Breast epithelium (tissue), 3 donors: ENCODE measurements around the gene KCNH2.

Experiments used
- POLR2A ChIP-seq: fragments of 450-650 bp; IDR thresholded peaks from one replicate; pipeline ENCODE4 v1.6.1; 2016; ENCODE audit warnings: antibody characterized with exemption, mild to moderate bottlenecking, moderate library complexity
- POLR2AphosphoS5 ChIP-seq, 3 donors: sonication (generic); formaldehyde crosslinking; IDR thresholded peaks; one replicate each; pipeline ENCODE4 v1.6.1; 2017; ENCODE audit warnings: antibody characterized with exemption in 3 of 3
- TF ChIP-seq, protein P1 (sequence below), 3 donors: fragments of 450-650 bp; IDR thresholded peaks; one replicate each; pipeline ENCODE4 v1.5.1; 2016 to 2017; ENCODE audit warnings: antibody characterized with exemption in 3 of 3, mild to moderate bottlenecking in 3 of 3, moderate library complexity in 3 of 3

GRCh38 chr7:150931199-150931869 is 46.8 kb downstream of the KCNH2 start:
- TF ChIP-seq POLR2A, result no peak
- TF ChIP-seq, protein P1, sequence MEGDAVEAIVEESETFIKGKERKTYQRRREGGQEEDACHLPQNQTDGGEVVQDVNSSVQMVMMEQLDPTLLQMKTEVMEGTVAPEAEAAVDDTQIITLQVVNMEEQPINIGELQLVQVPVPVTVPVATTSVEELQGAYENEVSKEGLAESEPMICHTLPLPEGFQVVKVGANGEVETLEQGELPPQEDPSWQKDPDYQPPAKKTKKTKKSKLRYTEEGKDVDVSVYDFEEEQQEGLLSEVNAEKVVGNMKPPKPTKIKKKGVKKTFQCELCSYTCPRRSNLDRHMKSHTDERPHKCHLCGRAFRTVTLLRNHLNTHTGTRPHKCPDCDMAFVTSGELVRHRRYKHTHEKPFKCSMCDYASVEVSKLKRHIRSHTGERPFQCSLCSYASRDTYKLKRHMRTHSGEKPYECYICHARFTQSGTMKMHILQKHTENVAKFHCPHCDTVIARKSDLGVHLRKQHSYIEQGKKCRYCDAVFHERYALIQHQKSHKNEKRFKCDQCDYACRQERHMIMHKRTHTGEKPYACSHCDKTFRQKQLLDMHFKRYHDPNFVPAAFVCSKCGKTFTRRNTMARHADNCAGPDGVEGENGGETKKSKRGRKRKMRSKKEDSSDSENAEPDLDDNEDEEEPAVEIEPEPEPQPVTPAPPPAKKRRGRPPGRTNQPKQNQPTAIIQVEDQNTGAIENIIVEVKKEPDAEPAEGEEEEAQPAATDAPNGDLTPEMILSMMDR (IDR thresholded peaks at IDR 0.05), result no peak
- no peak for TF ChIP-seq POLR2AphosphoS5 (IDR thresholded peaks at IDR 0.05)
